Activated CD4-positive, alpha-beta T cell treated with anti-CD3 and anti-CD28 coated beads, Interleukin-2, amount 50 U/mL, for 4 hours (primary cell): ENCODE measurements around the gene SUGCT.
"Not testable (repeated sequence)": the region's sequence is repeated elsewhere in the genome, so short reads cannot be mapped to it uniquely, and the experiment has no call there.

ENCODE experiments used
- DNase-seq, 2 experiments: peaks; one replicate each; pipeline ENCODE4 v3.0.0-alpha.2; 2020

Gene SUGCT

DNA sequence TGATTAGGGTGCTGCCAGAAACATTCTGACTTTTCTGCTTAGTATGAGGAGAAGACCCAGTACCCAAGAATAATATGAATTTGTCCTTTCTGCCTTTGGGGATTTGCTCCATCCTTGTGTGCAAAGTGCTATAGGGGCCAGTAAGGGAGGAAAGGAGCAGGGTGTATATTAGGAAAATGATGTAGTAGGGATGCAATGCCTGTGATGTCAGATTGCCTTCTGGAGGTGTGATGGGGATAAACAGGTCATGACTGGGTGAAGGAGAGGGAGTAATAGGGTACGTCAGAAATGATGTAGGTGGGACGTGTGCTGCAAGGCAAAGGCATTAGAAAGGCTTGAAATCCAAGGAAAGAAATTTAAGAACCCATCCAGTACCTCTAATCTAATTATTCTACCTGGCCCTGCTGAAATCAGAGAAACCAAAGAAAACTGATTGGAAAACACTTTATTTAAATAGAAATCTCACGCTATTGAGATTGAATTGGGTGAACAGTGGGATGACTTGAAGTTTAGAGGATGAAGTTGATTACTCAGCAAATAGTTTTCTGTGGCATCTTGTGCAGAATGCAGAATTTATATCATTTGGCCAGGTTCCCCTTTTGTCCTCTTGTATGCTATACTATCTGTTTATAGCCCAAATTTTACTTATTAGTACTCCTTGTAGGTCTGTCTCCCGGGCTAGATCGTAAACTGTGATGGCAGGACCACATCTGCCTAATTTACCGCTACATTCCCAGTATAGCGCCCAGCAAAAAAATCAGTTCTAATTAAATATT, 503.9 kb downstream of the SUGCT start:
- DNase-seq, result no peak

DNA sequence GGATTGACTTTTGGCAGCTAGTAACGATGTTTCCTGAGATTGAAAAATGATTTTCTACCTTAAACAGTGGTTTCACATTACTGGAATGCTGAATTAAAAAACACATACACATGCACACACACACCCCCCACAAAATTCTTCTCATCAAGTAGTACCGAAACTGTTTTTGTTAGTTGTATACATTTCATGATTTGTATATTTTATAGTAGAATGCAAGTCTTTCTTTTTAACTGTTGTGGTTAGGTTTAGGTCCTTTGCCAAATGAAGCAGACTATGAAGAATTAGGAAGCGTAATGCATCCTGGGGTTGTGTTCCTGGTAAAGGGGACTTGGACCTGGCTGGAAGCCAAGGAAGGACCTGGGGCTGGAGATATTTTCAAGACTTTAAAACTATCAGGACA, 505.8 kb downstream of the SUGCT start:
- DNase-seq, result no peak

DNA sequence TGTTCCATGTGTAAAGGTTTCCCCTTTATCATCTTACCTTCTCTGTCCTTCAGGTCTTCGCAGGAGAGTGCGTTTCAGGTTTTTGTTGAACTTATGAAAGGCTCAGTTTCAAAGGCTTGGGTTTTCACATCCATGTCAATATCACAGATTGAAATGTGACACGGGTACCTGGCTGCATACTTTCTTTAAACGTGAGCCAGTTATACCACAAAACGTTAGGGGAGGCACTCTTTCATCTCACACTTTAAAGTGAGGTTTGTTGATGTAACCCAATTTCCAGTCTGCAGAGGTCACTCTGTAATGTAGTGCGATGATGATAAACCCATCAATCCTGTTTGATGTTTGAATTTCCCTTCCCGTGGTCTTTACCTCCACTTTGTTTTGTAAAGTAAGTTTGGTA, 506.9 kb downstream of the SUGCT start:
- DNase-seq, result no peak

DNA sequence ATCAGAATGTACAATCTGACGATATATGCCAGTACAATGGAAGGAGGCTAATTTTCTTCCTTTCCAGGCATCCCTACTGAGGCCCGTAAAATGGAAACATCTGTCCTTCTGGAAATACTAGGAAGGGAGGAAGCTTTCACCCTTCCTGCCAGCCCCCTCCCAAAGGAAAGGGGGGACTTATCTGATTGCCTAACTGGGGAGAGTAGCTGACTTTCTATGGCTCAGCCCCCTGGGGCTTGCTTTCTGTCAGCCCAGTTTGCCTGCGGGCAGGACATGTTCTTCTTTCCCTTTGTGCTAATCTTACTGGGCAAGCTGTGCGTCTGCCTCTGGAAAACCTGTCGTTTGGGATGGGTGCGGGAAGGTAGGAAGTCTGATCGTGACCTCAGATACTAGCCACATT, 508.9 kb downstream of the SUGCT start:
- no peak for DNase-seq

DNA sequence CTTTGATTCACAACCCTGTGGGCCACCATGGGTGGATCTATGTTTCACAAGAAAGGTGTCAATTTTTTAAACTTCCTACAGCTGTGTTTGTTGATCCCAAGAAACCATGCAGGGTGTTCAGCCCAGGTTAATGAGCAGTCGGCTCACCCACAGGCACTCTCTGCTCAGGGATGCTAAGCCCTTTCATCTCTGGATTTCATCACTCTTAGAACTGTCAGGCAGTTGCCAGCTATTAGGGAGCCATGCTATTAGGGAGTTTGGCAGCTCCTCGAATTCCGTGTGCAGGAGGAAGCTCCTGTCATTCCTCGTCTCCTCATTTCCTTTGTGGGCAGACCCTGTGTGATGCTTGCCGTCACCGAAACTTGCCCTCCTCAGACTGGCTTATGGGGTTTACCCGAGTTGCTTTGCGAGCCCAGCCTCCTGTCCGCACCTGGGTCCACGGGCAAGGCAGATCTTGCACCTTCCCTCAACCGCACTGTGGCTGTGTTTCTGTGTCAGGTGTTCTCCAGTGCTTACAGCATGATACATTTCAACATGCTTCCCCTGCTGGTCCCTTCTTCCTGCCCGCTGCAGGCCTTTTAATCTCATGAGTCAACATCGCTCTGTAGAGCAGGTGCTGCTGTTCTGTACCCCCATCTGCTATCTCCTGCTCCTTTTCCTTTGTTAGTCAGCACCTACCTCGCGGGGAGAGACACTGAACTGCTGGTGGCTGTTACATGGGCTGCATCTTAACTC, 509.8 kb downstream of the SUGCT start:
- no peak for DNase-seq

DNA sequence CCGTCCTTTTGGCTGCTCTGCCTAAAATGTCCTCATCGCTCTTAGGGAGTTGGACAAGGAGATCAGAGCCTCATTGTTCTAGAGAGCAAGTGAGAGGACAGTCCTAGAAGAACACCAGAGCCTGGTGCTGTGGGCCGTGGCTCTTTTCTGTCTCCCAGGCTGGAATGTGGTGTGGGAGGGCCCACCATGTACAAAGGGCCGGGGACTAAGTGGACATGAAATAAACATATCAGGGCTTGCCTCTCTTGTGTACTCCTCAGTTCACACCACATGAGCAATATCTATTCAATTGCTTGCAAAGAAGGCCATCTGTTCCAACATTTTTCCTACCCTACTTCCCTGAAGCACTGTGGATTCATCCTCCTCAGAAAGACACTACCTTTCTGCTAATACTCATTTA, 510.4 kb downstream of the SUGCT start:
- DNase-seq, result no peak

DNA sequence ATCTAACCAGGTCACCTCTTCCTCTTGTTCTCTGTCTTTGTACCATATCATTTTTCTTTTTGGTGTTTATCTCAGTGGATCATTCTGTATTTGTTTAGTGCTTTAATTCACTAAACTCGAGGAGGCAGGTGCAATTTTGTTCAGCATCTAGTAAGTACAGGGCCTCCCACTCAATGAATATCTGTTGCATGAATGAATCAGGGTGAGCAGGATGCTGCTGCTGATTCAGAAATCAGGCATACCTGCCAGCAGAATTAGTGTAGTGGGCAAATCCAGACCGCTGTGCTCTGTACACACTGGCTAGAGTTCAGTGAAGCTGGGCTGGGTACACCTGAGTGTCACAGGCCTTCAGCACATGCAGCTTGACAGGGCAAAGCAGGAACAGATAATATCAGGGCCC, 511.9 kb downstream of the SUGCT start:
- no peak for DNase-seq

DNA sequence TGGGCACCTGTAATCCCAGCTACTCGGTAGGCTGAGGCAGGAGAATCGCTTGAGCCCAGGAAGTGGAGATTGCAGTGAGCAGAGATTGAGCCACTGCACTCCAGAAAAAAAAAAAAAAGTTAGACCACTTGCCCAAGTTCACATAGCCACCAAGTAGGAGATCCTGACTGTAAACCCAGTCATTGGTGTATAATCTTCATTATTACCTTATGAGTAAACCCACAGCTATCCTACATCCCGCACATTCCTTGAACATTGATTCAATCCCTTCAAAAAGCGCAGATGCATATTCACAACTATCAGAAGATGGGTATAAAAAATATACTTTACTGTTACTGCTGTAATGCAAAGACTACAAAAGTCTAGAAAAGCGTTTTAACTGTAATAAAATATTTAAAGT, 512.9 kb downstream of the SUGCT start:
- DNase-seq, result no peak

DNA sequence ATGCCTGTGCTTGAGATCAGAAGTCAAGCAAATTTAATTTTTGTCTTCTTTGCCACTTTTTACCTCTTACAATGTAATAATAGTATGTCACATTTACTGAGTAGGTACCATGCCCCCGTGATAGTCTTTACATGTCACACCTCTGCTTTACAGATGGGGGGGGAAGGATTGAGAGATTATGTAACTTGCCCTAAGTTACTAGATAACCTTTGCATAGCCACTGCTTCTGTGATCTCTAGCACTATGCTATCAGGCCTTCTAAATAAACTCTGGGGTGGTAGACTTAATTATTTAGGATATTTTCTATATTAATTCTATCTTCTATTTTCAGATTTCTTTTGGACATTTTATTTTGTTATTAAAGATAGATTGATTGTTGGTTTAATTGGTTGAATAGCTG, 514.4 kb downstream of the SUGCT start:
- no peak for DNase-seq

DNA sequence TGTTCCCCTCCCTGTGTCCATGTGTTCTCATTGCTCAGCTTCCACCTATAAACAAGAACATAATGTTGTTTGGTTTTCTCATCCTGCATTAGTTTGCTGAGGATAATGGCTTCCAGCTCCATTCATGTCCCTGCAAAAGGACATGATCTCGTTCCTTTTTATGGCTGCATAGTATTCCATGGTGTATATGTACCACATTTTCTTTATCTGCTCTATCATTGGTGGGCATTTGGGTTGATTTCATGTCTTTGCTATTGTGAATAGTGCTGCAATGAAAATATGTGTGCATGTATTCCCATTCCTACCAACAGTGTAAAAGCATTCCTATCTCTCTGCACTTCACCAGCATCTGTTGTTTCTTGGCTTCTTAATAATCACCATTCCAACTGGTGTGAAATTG, 516.1 kb downstream of the SUGCT start:
- not testable (repeated sequence) for DNase-seq

DNA sequence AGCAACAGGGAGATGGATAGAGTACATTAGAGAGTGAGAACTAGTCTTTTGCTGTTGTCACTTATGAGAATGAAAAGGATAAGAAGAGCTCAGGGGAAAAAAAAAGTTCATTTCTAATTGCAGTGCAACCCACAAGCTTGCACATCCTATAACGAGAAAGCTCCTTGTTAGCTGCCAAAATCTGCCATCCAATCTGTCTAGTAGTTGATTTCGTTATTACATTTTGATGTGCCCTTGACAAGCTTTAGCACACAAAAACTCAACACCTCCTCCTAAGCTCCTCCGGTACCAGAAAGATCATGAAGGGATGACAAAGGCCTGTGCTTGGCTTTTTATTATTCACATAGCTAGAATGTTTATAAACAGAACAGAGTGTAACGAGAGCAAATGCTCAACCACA, 519.4 kb downstream of the SUGCT start:
- DNase-seq, result no peak

DNA sequence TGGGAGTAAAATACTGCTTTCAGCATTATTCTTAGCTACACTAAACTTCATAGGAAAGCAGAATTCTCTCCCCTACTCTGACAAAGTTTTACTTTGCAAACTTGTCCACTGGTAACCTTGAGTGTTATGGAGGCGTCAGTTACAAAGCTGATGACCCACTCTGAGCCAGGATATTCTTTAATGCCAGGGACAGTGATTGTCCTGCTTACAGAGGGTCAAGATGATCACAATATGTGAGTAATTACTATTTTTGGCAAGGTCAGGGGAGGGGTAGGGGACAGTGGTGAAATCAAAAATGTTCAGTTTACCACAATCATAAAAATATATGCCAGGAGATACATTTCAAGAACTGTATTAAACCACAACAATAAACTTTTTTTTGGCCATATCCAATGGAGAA, 520.6 kb downstream of the SUGCT start:
- DNase-seq, result no peak

DNA sequence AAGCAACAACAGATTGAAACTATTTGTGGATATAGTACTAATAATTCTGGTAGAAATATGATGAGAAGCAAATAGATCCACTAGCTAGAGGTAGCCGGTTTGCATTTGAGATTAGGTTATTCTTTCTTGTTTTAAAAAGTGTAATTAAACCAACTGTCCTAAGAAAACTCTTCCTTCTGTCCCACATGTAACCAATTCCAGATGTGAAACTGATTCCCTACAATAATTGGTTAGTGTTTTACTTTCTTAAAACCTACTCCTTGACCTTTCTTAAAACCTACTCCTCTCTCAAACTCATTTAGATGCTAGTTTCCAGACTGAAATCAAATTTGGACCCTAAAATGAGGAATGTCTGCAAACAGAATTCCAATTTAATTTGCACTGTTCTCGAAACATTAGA, 521.5 kb downstream of the SUGCT start:
- DNase-seq, result no peak

DNA sequence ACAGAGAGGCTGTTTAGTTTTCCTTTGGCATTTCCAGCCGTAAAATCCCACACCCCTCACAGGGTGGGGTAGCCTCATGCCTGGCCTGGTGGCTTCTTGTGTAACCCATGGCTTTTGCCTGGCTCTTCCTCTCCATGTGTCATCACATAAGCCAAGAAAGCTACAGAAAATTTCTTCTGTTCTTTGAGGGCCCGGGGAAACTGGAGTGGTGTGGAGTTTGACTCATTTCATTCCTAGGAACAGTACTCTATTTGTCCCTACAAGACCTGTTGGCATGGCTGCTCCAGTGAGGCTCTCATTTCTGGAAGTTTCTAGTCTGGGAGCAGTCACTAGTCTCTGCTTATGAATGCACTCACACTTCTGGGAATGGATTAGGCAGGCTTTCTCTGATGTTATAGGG, 523.9 kb downstream of the SUGCT start:
- DNase-seq, result no peak

DNA sequence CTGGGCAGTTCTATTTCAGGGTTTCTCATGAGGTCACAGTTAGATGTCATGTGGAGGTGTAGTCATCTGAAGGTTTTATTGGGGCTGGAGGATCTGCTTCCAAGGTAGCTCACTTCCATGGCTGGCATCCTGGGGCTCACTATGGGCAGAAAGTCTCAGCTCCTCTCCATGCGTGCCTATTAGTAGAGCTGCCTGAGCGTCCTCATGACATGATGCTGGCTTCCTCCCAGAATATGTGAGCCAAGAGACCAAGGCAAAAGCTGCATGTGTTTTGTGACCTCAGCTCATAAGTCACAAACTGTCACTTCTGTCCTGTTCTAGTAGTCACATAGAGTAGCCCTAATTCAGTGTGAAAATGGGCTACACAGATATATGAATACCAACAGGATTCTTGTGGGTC, 524.4 kb downstream of the SUGCT start:
- no peak for DNase-seq

DNA sequence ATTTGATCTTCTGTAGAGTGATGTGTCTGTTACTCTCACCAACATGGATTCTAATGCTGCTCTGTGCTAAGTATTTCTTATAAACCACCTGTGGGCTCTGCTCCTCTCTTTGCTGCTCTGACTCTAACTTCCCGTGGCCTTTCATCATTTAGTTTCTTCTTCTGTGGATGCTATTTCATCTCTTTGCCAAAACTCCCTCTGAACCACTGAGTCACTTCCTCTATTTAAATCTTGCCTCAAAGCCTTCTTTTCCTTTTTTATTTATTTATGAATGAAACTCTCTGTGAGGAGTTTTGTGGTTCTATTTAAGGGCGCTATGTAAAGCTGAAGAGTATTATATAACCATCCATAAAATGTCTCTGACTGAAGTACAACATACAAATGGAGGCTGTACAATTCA, 538.5 kb downstream of the SUGCT start:
- no peak for DNase-seq

DNA sequence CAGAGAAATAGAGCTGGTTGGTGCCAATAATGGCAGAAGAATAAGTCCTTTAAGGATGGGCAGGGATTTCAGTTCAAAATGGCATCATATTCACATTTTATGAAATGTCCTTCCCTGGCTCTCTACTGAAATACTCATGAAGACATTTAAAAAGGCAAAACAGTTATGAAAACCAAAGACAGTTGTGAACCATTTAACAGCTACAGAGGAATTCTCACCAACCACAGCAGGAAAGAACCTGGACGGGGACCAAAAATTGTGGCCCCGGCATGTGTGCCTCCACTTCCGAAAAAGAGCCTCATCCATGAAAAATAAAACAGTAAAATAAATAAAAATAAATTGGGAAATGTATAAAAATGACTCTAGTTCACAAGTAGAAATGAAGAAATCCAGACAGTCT, 539.5 kb downstream of the SUGCT start:
- DNase-seq, result no peak

DNA sequence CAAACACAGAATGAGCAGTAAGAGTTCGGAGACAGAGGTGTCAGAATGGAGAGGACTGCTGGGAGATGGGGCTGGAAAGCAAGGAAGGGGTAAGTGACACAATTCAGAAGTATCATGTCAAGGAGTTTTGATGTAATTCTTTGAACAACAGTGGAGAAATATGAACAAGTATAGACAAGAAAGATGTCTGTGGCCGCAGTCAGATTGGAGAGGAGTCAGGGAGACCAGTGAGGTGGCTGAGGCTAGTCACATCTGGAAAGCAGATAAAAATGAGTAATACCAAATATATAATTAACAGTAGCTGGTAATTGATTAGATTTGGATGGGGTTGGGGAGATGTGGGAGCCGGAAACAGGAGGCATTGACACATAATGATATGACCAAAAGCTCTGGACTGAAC, 540.9 kb downstream of the SUGCT start:
- DNase-seq, result no peak

DNA sequence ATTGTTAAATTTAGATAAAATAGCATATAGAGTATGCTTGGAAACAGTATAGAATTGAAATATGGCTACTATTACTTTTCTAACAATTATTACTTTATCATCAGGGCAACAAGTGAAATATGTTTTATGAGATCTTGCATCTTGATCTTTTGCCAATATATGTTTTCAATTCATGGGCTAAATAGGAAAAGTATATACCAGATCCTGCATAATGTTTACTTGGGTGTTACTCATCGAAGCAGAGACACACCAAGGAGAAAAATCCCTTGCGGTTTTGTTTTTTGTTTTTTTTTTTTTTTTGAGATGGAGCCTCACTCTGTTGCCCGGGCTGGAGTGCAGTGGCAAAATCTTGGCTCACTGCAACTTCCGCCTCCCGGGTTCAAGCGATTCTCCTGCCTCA, 541.4 kb downstream of the SUGCT start:
- DNase-seq, result no peak

DNA sequence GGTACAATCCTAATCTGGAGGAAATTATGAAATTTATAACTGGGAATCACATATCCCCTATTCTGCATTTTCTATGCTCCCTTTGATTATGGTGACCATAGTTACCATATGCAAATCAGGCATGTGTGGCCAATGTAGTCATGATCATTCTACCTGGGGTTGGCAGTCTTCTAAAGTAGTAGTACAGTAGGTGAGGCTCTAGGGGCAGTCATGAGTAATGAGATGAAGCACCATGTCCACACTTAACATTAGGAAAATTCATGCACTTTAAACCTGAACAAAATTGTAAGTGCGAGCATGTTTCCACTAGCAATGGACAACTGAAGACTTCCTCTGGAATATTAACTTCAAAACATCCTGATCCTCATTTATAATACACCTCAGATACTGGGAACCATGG, 545.9 kb downstream of the SUGCT start:
- no peak for DNase-seq

DNA sequence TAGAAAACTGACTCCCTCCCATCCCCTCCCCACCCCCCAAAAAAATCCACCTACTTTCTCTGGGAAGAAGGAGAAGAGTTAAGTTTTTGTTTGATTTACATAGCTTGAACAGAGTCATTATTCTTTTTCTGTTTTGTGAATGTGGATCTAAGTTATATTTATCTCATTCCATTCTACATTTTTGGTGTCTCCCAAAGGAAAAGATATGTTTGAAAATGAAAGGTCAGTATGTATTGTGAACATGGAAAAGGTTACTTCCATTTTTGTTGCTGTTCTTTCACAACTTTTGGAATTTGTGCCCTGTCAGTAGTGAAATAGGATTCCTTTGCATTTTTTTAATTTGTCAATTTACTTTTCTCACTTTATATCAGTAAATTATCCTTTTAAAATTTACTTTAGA, 547.9 kb downstream of the SUGCT start:
- DNase-seq, result no peak

DNA sequence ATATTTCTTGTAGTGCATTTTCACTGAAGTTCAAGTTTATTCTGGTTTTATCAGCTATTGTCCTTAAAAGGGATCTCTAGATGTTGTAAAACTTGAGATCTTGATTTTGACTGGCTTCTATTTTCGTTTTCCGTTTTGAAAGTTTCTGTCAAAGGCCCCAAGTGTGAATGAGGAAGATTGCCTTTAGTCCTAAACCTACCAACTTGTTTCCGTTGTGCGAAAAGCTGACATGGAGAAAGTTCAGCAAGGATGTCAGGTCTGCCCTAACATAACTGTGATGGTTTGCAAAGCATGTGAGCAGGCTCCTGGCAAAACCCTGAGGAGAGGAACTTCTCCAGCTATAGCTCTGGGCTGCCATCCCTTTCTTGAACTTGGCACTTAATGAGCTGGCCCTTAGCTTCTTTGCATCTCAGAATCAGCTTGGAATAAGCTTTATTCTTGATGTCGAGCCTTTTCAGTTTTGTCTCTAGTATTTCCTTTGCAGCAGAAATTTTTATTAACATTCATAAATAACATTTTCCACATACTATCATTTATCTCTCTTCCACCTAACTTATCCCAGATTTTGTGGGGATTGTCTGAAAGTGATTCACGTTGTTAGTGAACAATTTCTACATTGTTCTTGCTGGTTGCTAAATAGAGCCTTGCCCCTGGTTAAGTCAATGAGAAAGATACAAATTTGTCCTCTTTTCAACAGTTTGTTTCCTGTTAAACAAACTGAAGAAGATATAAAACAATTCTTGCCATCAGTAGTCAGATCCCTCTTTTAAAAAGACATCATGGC, 559.4 kb downstream of the SUGCT start:
- DNase-seq, result no peak

DNA sequence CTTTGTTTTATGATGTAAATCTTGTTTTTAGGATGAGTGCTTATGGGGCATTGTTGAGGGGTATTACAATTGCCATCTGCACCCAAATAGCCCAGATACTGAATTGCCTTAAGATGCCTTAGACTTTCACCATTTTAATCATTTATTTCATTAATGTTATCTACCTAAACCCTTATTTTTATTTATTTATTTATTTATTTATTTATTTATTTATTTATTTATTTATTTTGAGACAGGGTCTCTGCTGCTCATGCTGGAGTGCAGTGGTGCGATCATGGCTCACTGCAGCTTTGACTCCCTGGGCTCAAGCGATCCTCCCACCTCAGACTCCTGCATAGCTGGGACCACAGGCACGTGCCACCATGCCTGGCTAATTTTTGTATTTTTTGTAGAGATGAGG, 560.2 kb downstream of the SUGCT start:
- DNase-seq, result no peak

DNA sequence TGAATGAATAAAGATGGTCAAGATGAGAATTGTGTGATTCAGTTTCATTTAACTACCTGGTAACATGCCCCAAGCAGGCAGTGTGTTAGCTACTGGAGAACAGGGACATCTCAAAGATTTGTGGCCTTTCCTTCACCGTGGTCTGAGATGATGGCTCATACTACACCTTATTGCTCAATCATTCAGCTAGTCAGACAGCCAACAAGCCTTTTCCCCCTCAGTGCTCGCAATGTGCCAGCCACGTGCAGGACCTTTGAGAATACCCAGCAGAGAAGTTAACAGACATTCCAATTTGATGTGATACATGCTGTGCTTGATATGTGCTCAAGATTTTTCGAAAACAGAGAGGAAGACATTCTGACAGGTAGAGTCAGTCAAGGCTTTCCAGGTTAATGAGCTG, 562.8 kb downstream of the SUGCT start:
- no peak for DNase-seq
